Activated T-cell treated with anti-CD3 and anti-CD28 coated beads, Interleukin-2, amount 50 U/mL, for 1 hour (primary cell): ENCODE measurements around the gene MYO18B.

Experiments
- DNase-seq: peaks from one replicate; pipeline ENCODE4 v3.0.0-alpha.2; 2020

The MYO18B gene

GRCh38 chr22:26057731-26058130, 315.7 kb downstream of the MYO18B start:
- no peak for DNase-seq

GRCh38 chr22:26064048-26064447, 322.1 kb downstream of the MYO18B start:
- DNase-seq, result no peak

GRCh38 chr22:26065847-26066246, 323.9 kb downstream of the MYO18B start:
- DNase-seq, result no peak

- no peak for DNase-seq
These were observed 324.5 kb downstream of the MYO18B start for GRCh38 chr22:26066534-26066933.

- no peak for DNase-seq
These were observed 326.6 kb downstream of the MYO18B start for GRCh38 chr22:26068571-26068970.

GRCh38 chr22:26072621-26073020, 330.6 kb downstream of the MYO18B start:
- no peak for DNase-seq

GRCh38 chr22:26075251-26075650, 333.3 kb downstream of the MYO18B start:
- DNase-seq, result no peak

- no peak for DNase-seq
These were observed 337.0 kb downstream of the MYO18B start for GRCh38 chr22:26079009-26079408.
